ENCODE data around the gene FILIP1.

The FILIP1 gene

GRCh38 chr6:75490706-75491105 lies 2.9 kb downstream of the FILIP1 start:
- Histone ChIP-seq H3K4ac (ENCODE audit: low read length) (no peak overlapping the region), H2BK120ac (ENCODE audit: low read depth, low read length) (no peak overlapping the region), H3K18ac (ENCODE audit: low read length) (no peak overlapping the region), H3K4me3 (ENCODE audit: low read length in 2 of 2) (no peak overlapping the region), H3K4me2 (ENCODE audit: insufficient read depth, low read length, poor library complexity, severe bottlenecking) (no peak overlapping the region), H2AK5ac (ENCODE audit: low read depth, low read length) (no peak overlapping the region), H2BK5ac (ENCODE audit: low read length) (no peak overlapping the region), H4K91ac (ENCODE audit: low read depth, low read length, poor library complexity) (no peak overlapping the region), H3K4me1 (ENCODE audit: control insufficient read depth in 2 of 2, insufficient read depth in 1 of 2, low read depth in 1 of 2, low read length in 2 of 2) (peaks cover 4 to 10% of the 10 kb centered on the region in 2 donors), H2AFZ (ENCODE audit: low read length) (no peak overlapping the region), H2BK12ac (ENCODE audit: low read length) (no peak overlapping the region), H3K23ac (ENCODE audit: low read depth, low read length, poor library complexity) (no peak overlapping the region), H3K9ac (ENCODE audit: low read depth, low read length, poor library complexity) (no peak overlapping the region), H4K8ac (ENCODE audit: low read depth, low read length) (no peak overlapping the region), H3K9me3 (replicated peaks in 1 of 2; ENCODE audit: control insufficient read depth in 2 of 2, insufficient read depth in 1 of 2, low read depth in 1 of 2, low read length in 2 of 2) (no peaks in the 10 kb centered on the region), H3K27me3 (ENCODE audit: control insufficient read depth in 3 of 3, insufficient read depth in 3 of 3, low read depth in 1 of 3, low read length in 3 of 3) (no peaks in the 10 kb centered on the region), H2BK15ac (ENCODE audit: low read length) (no peak overlapping the region), H3K14ac (ENCODE audit: low read length) (no peak overlapping the region), H3K36me3 (replicated peaks in 1 of 2; ENCODE audit: control insufficient read depth in 2 of 2, insufficient read depth in 2 of 2, low read length in 2 of 2) (no peaks in the 10 kb centered on the region), H3K27ac (replicated peaks; ENCODE audit: low read length) (no peak overlapping the region), H3K79me1 (ENCODE audit: low read depth, low read length) (no peaks in the 10 kb centered on the region)
- no CpG with 5 or more reads among the region's 3 CpGs for WGBS, 2 donors (ENCODE audit: extremely low coverage in 2 of 2, insufficient read length in 2 of 2, insufficient replicate concordance in 1 of 2)
- DNase-seq (ENCODE audit: low spot score) = no peak

GRCh38 chr6:75489025-75489424 lies 4.6 kb downstream of the FILIP1 start:
- Histone ChIP-seq H3K27me3 (ENCODE audit: control insufficient read depth in 3 of 3, insufficient read depth in 3 of 3, low read depth in 1 of 3, low read length in 3 of 3) (no peaks in the 10 kb centered on the region), H2AFZ (ENCODE audit: low read length) (peak overlapping the region; percentile 33), H3K79me1 (ENCODE audit: low read depth, low read length) (no peaks in the 10 kb centered on the region), H3K4me1 (ENCODE audit: control insufficient read depth in 2 of 2, insufficient read depth in 1 of 2, low read depth in 1 of 2, low read length in 2 of 2) (peaks cover 4 to 10% of the 10 kb centered on the region in 2 donors), H2AK5ac (ENCODE audit: low read depth, low read length) (no peak overlapping the region), H3K4me3 (ENCODE audit: low read length in 2 of 2) (no peak overlapping the region), H3K23ac (ENCODE audit: low read depth, low read length, poor library complexity) (no peak overlapping the region), H3K36me3 (replicated peaks in 1 of 2; ENCODE audit: control insufficient read depth in 2 of 2, insufficient read depth in 2 of 2, low read length in 2 of 2) (no peaks in the 10 kb centered on the region), H3K9me3 (replicated peaks in 1 of 2; ENCODE audit: control insufficient read depth in 2 of 2, insufficient read depth in 1 of 2, low read depth in 1 of 2, low read length in 2 of 2) (no peaks in the 10 kb centered on the region), H3K9ac (ENCODE audit: low read depth, low read length, poor library complexity) (no peak overlapping the region), H2BK12ac (ENCODE audit: low read length) (no peak overlapping the region), H2BK120ac (ENCODE audit: low read depth, low read length) (no peak overlapping the region), H2BK5ac (ENCODE audit: low read length) (no peak overlapping the region), H2BK15ac (ENCODE audit: low read length) (no peak overlapping the region), H3K14ac (ENCODE audit: low read length) (no peak overlapping the region), H3K4me2 (ENCODE audit: insufficient read depth, low read length, poor library complexity, severe bottlenecking) (no peak overlapping the region), H4K91ac (ENCODE audit: low read depth, low read length, poor library complexity) (no peak overlapping the region), H4K8ac (ENCODE audit: low read depth, low read length) (no peak overlapping the region), H3K18ac (ENCODE audit: low read length) (no peak overlapping the region), H3K27ac (replicated peaks; ENCODE audit: low read length) (no peak overlapping the region), H3K4ac (ENCODE audit: low read length) (no peak overlapping the region)
- WGBS, 2 donors (ENCODE audit: extremely low coverage in 2 of 2, insufficient read length in 2 of 2, insufficient replicate concordance in 1 of 2) = no CpG with 5 or more reads among the region's 1 CpG
- DNase-seq (ENCODE audit: low spot score) = no peak

DNA sequence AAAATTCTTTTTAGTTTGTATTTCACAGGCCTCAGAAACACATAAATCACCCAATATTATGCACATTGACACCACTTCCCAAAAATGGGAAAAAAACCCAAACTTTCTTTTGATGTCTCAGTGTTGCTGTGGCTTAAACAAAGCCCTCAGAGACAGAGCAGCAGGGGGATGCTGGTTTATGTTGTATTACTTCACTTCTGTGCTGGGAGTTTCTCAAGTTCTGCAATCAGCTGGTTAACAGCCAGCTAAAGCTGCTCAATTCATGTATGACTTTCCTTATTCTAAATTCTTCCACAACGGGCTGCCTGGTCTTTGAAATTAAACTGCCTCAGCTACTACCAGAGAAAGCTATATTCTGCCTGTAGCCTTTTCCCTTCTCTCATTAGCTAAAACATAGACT lies 5.6 kb downstream of the FILIP1 start:
- no peak overlapping the region for H3K27ac ChIP-seq (replicated peaks; ENCODE audit: low read length)

DNA sequence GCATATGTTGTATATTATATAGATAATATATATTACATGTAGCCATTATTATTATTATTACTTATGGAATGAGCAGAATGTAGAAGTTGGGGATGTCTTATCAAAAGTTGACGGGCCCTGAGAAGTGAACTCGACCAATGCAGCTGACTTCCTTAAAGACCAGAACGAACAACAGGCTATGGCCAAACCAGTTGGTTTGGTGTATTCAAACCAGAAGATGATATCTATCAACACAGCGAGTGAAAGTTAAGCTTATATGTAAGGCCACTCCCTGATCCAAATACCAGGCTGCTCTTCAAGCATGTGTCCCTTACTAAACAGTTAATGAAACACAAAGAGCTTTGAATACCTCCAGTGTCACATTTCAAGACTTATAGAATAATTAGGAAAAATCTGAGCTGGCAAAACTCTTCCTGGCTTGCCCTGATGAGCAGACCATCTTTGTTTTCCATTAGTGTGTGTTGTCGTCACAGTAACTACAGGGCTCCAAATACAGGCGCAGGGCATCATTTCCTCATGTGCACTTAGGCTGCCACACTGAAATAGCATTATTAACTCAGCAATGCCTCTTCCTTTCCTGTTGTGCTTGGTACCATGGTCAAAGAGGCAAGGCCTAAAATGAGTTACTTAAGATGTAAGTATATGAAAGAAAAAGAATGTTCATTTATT lies 6.6 kb downstream of the FILIP1 start:
- Histone ChIP-seq H3K4me3 (ENCODE audit: low read length in 2 of 2) (no peak overlapping the region), H3K79me1 (ENCODE audit: low read depth, low read length) (no peaks in the 10 kb centered on the region), H2AK5ac (ENCODE audit: low read depth, low read length) (no peak overlapping the region), H3K18ac (ENCODE audit: low read length) (no peak overlapping the region), H3K9ac (ENCODE audit: low read depth, low read length, poor library complexity) (no peak overlapping the region), H2BK15ac (ENCODE audit: low read length) (no peak overlapping the region), H3K36me3 (replicated peaks in 1 of 2; ENCODE audit: control insufficient read depth in 2 of 2, insufficient read depth in 2 of 2, low read length in 2 of 2) (no peaks in the 10 kb centered on the region), H2BK120ac (ENCODE audit: low read depth, low read length) (no peak overlapping the region), H3K27ac (replicated peaks; ENCODE audit: low read length) (no peak overlapping the region), H2BK5ac (ENCODE audit: low read length) (no peak overlapping the region), H3K4me2 (ENCODE audit: insufficient read depth, low read length, poor library complexity, severe bottlenecking) (no peak overlapping the region), H3K9me3 (replicated peaks in 1 of 2; ENCODE audit: control insufficient read depth in 2 of 2, insufficient read depth in 1 of 2, low read depth in 1 of 2, low read length in 2 of 2) (no peaks in the 10 kb centered on the region), H4K8ac (ENCODE audit: low read depth, low read length) (no peak overlapping the region), H2AFZ (ENCODE audit: low read length) (no peak overlapping the region), H3K23ac (ENCODE audit: low read depth, low read length, poor library complexity) (no peak overlapping the region), H2BK12ac (ENCODE audit: low read length) (no peak overlapping the region), H3K4me1 (ENCODE audit: control insufficient read depth in 2 of 2, insufficient read depth in 1 of 2, low read depth in 1 of 2, low read length in 2 of 2) (peaks cover 6 to 10% of the 10 kb centered on the region in 2 donors), H3K27me3 (ENCODE audit: control insufficient read depth in 3 of 3, insufficient read depth in 3 of 3, low read depth in 1 of 3, low read length in 3 of 3) (no peaks in the 10 kb centered on the region), H3K4ac (ENCODE audit: low read length) (no peak overlapping the region), H4K91ac (ENCODE audit: low read depth, low read length, poor library complexity) (no peak overlapping the region), H3K14ac (ENCODE audit: low read length) (no peak overlapping the region)
- DNase-seq (ENCODE audit: low spot score) = no peak
- WGBS, 2 donors (ENCODE audit: extremely low coverage in 2 of 2, insufficient read length in 2 of 2, insufficient replicate concordance in 1 of 2) = no CpG with 5 or more reads among the region's 6 CpGs

More for the DNA sequence above, 5.6 kb downstream of the FILIP1 start:
- H3K9me3 ChIP-seq (replicated peaks in 1 of 2; ENCODE audit: control insufficient read depth in 2 of 2, insufficient read depth in 1 of 2, low read depth in 1 of 2, low read length in 2 of 2) = no peaks in the 10 kb centered on the region
- no peak overlapping the region for H3K9ac ChIP-seq (ENCODE audit: low read depth, low read length, poor library complexity)
- H3K4me1 ChIP-seq (ENCODE audit: control insufficient read depth in 2 of 2, insufficient read depth in 1 of 2, low read depth in 1 of 2, low read length in 2 of 2) = peaks cover 5 to 10% of the 10 kb centered on the region in 2 donors
- H4K91ac ChIP-seq (ENCODE audit: low read depth, low read length, poor library complexity) = no peak overlapping the region
- no peak overlapping the region for H3K18ac ChIP-seq (ENCODE audit: low read length)
- no peaks in the 10 kb centered on the region for H3K79me1 ChIP-seq (ENCODE audit: low read depth, low read length)
- no peak overlapping the region for H2BK15ac ChIP-seq (ENCODE audit: low read length)
- peak overlapping the region; percentile 64 for H2AFZ ChIP-seq (ENCODE audit: low read length)
- no CpG with 5 or more reads among the region's 1 CpG for WGBS, 2 donors (ENCODE audit: extremely low coverage in 2 of 2, insufficient read length in 2 of 2, insufficient replicate concordance in 1 of 2)
- no peak overlapping the region for H3K4ac ChIP-seq (ENCODE audit: low read length)
- H3K23ac ChIP-seq (ENCODE audit: low read depth, low read length, poor library complexity) = no peak overlapping the region
- H3K36me3 ChIP-seq (replicated peaks in 1 of 2; ENCODE audit: control insufficient read depth in 2 of 2, insufficient read depth in 2 of 2, low read length in 2 of 2) = no peaks in the 10 kb centered on the region
- H2BK5ac ChIP-seq (ENCODE audit: low read length) = no peak overlapping the region
- no peak for DNase-seq (ENCODE audit: low spot score)
- H3K4me2 ChIP-seq (ENCODE audit: insufficient read depth, low read length, poor library complexity, severe bottlenecking) = no peak overlapping the region
- no peak overlapping the region for H2BK12ac ChIP-seq (ENCODE audit: low read length)
- H3K14ac ChIP-seq (ENCODE audit: low read length) = no peak overlapping the region
- no peak overlapping the region for H2BK120ac ChIP-seq (ENCODE audit: low read depth, low read length)
- H2AK5ac ChIP-seq (ENCODE audit: low read depth, low read length) = no peak overlapping the region
- H3K4me3 ChIP-seq (ENCODE audit: low read length in 2 of 2) = no peak overlapping the region
- no peaks in the 10 kb centered on the region for H3K27me3 ChIP-seq (ENCODE audit: control insufficient read depth in 3 of 3, insufficient read depth in 3 of 3, low read depth in 1 of 3, low read length in 3 of 3)
- H4K8ac ChIP-seq (ENCODE audit: low read depth, low read length) = no peak overlapping the region
